ENCODE data around the gene ASCC3.

ASCC3 gene

DNA sequence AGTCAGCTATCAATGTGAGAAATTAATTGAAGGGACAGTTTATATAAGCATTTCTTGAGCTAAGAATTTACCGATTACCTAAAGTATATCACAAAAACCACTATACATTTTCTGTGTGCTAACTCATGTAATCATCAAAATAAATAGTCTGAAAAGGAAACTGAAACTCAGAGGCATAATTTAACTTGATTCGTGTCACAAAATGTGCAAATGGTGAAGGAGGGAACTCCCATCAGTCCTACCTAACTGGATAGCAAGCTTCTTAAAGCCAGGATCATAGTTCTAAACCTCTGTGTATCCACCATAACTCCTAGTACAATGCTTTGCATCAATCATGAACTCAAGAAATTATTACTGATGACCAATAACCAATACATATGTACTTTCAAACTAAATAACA, 91.0 kb downstream of the ASCC3 start:
- no peak for TF ChIP-seq NFRKB (IDR thresholded peaks at IDR 0.05)
- TF ChIP-seq FOXA1 (IDR thresholded peaks at IDR 0.05) = no peak
- DNase-seq (ENCODE audit: extremely low spot score) = no peak
- ChIA-PET CTCF (no interaction called here), POLR2A (no interaction called here)

DNA sequence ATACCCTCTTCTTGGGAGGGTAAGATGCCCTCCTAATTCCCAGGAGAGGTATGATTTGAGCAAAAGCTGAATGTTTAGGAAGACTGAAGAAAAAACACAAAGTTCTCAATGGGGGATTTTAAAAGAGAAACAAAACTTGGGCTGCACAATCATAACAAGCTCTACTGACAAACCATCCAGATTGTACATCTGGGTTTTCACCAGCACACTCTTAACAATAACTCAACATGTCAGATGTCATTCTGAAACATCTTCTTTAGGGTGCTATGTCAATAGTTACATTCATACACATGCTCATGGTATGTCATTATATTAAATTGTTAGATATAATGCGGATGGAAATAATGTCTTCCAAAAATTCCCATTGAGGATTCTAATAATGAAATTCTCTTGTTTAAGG, 95.1 kb downstream of the ASCC3 start:
- ChIA-PET CTCF (interaction anchor here (0.6 kb wide), 1 partner anchor 10 kb away, joined by 4 read pairs; no protein-coding TSS in a partner anchor), POLR2A (no interaction called here)
- no peak for TF ChIP-seq ARNT (IDR thresholded peaks at IDR 0.05)
- DNase-seq (ENCODE audit: extremely low spot score) = no peak

DNA sequence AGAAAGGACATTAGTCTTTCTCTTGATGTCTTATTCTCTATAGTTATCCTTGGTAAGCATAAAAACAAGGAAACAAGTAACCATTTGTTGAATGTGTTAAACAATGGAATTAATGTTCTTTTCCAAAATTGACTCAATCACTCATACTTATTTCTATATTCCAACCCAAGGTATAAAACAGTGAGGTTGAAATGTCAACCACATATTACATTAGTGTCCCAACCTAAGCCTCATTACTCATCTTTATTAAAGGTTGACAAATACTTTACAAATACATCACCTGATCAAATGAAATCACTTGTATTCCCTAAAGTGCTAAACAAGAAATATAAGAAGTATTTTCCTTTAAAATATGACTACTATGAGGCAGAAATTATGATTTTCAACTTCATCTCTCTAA, 100.5 kb downstream of the ASCC3 start:
- POLR2A ChIA-PET = no interaction called here
- CTCF ChIA-PET = no interaction called here
- TF ChIP-seq CTBP1 (IDR thresholded peaks at IDR 0.05; ENCODE audit: borderline replicate concordance) (no peak), BHLHE40 (IDR thresholded peaks at IDR 0.05; ENCODE audit: borderline replicate concordance) (no peak), SUZ12 (IDR thresholded peaks at IDR 0.05) (no peak), LEF1 (IDR thresholded peaks at IDR 0.05; ENCODE audit: borderline replicate concordance) (no peak), ELF4 (IDR thresholded peaks at IDR 0.05) (no peak), ARNT (IDR thresholded peaks at IDR 0.05) (no peak)
- DNase-seq (ENCODE audit: extremely low spot score) = no peak

DNA sequence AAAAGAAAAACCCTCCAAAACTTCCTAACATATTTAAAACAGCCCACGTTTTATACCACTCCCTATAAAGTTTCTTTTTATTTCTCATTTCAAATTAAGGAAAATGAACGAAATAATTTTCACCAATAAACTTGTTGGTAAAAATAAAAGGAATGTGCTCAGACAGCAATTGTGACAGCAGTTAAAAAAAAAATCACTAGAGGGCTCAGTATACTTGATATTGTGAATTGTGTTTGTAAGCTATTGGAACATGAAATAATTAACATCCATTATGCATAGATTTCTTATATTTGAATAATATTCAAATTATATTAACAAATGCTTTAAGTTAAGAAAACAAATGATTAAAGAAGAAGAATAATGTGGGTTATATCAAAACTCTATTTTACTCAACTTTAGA, 105.5 kb downstream of the ASCC3 start:
- CTCF ChIA-PET = no interaction called here
- DNase-seq (ENCODE audit: extremely low spot score) = no peak
- TF ChIP-seq HDGF (IDR thresholded peaks at IDR 0.05; ENCODE audit: borderline replicate concordance) = no peak
- no peak for TF ChIP-seq L3MBTL2 (conservative IDR thresholded peaks at IDR 0.05)
- TF ChIP-seq ELF4 (IDR thresholded peaks at IDR 0.05) = no peak
- no peak for TF ChIP-seq SP1 (IDR thresholded peaks at IDR 0.05)
- no peak for TF ChIP-seq FOXA1 (IDR thresholded peaks at IDR 0.05)
- TF ChIP-seq TARDBP (IDR thresholded peaks at IDR 0.05) = no peak
- no peak for TF ChIP-seq BHLHE40 (IDR thresholded peaks at IDR 0.05; ENCODE audit: borderline replicate concordance)
- TF ChIP-seq ZNF384 (IDR thresholded peaks at IDR 0.05) = no peak
- no peak for TF ChIP-seq CTBP1 (IDR thresholded peaks at IDR 0.05; ENCODE audit: borderline replicate concordance)
- POLR2A ChIA-PET = no interaction called here

DNA sequence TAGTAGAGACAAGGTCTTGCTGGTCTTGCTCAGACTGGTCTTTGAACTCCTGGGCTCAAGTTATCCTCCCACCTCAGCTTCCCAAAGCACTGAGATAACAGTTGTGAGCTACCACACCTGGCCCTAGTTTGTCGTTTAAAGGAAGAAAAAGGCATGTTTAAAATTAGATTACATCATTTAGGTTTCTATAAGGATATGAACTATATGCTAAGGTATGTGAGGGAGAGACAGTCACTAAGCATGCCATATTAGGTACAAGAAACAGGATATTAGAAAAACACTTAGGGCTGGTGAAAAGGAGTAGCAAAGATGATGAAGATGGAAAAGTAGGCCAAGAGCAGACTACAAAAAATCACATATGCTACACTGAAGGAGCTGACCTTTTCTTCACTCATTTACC, 106.4 kb downstream of the ASCC3 start:
- ChIA-PET CTCF (no interaction called here), POLR2A (no interaction called here)
- no peak for DNase-seq (ENCODE audit: extremely low spot score)
- no peak for TF ChIP-seq BHLHE40 (IDR thresholded peaks at IDR 0.05; ENCODE audit: borderline replicate concordance)
- no peak for TF ChIP-seq CTBP1 (IDR thresholded peaks at IDR 0.05; ENCODE audit: borderline replicate concordance)
- TF ChIP-seq, protein P1, sequence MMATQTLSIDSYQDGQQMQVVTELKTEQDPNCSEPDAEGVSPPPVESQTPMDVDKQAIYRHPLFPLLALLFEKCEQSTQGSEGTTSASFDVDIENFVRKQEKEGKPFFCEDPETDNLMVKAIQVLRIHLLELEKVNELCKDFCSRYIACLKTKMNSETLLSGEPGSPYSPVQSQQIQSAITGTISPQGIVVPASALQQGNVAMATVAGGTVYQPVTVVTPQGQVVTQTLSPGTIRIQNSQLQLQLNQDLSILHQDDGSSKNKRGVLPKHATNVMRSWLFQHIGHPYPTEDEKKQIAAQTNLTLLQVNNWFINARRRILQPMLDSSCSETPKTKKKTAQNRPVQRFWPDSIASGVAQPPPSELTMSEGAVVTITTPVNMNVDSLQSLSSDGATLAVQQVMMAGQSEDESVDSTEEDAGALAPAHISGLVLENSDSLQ (IDR thresholded peaks at IDR 0.05) = no peak
- TF ChIP-seq L3MBTL2 (conservative IDR thresholded peaks at IDR 0.05) = no peak
- no peak for TF ChIP-seq TARDBP (IDR thresholded peaks at IDR 0.05)
- TF ChIP-seq FOXA1 (IDR thresholded peaks at IDR 0.05) = no peak
- TF ChIP-seq LEF1 (IDR thresholded peaks at IDR 0.05; ENCODE audit: borderline replicate concordance) = no peak
- TF ChIP-seq FOXM1 (IDR thresholded peaks at IDR 0.05; ENCODE audit: borderline replicate concordance) = no peak
- no peak for TF ChIP-seq ARNT (IDR thresholded peaks at IDR 0.05)
- TF ChIP-seq ELF4 (IDR thresholded peaks at IDR 0.05) = no peak
- TF ChIP-seq FOXK2 (IDR thresholded peaks at IDR 0.05) = no peak
- TF ChIP-seq NFRKB (IDR thresholded peaks at IDR 0.05) = no peak
- TF ChIP-seq SP1 (IDR thresholded peaks at IDR 0.05) = no peak
- TF ChIP-seq SUZ12 (IDR thresholded peaks at IDR 0.05) = no peak
- no peak for TF ChIP-seq HDGF (IDR thresholded peaks at IDR 0.05; ENCODE audit: borderline replicate concordance)

DNA sequence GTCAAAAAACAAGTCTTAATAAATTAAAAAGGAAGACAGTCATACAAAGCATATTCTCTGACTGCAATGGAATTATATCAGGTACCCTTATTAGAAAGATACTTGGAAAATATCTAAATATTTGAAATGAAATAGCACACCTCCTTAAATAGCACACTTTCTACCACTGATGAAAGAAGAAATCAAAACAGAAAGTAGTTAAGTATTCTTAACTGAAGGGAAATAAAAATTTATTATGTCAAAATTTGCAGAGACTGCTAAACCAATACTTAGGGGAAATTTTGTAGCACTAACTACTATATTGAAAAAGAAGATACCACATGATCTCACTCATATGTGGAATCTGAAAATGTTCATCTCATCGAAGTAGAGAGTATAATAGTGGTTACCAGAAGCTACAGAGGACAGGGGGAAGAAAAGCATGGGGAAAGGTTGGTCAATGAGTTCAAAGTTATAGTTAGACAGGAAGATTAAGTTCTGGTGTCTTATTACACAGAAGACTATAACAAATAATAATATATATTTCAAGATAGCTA, 112.2 kb downstream of the ASCC3 start:
- POLR2A ChIA-PET = no interaction called here
- TF ChIP-seq FOXK2 (IDR thresholded peaks at IDR 0.05) (no peak), ELF4 (IDR thresholded peaks at IDR 0.05) (no peak), CTBP1 (IDR thresholded peaks at IDR 0.05; ENCODE audit: borderline replicate concordance) (no peak), LEF1 (IDR thresholded peaks at IDR 0.05; ENCODE audit: borderline replicate concordance) (no peak), SP1 (IDR thresholded peaks at IDR 0.05) (no peak), ARNT (IDR thresholded peaks at IDR 0.05) (no peak), TARDBP (IDR thresholded peaks at IDR 0.05) (no peak)
- TF ChIP-seq, protein P1 (IDR thresholded peaks at IDR 0.05) = no peak

DNA sequence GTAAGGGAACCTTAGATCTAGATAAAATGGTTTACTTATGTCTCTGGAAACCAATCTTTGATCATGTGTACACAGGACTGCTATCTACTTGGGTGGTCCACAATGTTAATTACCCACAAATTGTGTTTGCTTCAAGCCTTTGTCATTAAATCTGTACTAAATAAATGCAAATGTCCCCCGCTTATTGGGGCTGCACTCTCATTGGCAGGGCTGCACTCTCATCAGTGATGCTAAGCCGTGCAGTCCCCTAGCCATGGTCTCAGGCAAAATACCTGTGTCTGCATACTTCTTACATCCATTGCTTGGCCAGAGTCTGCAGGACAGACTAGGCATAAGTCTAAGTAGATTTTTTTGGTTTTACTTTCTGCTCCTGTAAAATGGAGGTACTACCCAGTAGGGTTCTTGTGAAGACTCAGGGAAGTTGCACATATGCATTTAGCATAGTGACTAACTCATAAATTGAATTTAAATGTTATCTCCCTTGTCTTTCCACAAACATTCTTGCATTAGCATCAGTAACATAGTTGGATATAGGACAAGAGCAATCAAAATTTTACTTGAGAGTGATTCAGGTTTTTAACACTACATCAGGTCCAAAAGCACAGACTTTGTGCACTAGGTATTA, 117.4 kb downstream of the ASCC3 start:
- no peak for DNase-seq (ENCODE audit: extremely low spot score)
- CTCF ChIA-PET = no interaction called here
- no peak for TF ChIP-seq TARDBP (IDR thresholded peaks at IDR 0.05)
- no peak for TF ChIP-seq FOXM1 (IDR thresholded peaks at IDR 0.05; ENCODE audit: borderline replicate concordance)
- no peak for TF ChIP-seq ZNF384 (IDR thresholded peaks at IDR 0.05)
- no peak for TF ChIP-seq ELF4 (IDR thresholded peaks at IDR 0.05)
- TF ChIP-seq SUZ12 (IDR thresholded peaks at IDR 0.05) = no peak
- no peak for TF ChIP-seq ARNT (IDR thresholded peaks at IDR 0.05)
- no peak for TF ChIP-seq SP1 (IDR thresholded peaks at IDR 0.05)
- TF ChIP-seq FOXK2 (IDR thresholded peaks at IDR 0.05) = no peak
- no peak for TF ChIP-seq NFRKB (IDR thresholded peaks at IDR 0.05)
- TF ChIP-seq, protein P1 (IDR thresholded peaks at IDR 0.05) = no peak
- no peak for TF ChIP-seq HDGF (IDR thresholded peaks at IDR 0.05; ENCODE audit: borderline replicate concordance)
- TF ChIP-seq CTBP1 (IDR thresholded peaks at IDR 0.05; ENCODE audit: borderline replicate concordance) = no peak
- no peak for TF ChIP-seq BHLHE40 (IDR thresholded peaks at IDR 0.05; ENCODE audit: borderline replicate concordance)
- TF ChIP-seq L3MBTL2 (conservative IDR thresholded peaks at IDR 0.05) = no peak
- no peak for TF ChIP-seq FOXA1 (IDR thresholded peaks at IDR 0.05)
- no peak for TF ChIP-seq LEF1 (IDR thresholded peaks at IDR 0.05; ENCODE audit: borderline replicate concordance)
- POLR2A ChIA-PET = no interaction called here

More for the DNA sequence above, 112.2 kb downstream of the ASCC3 start:
- no peak for DNase-seq (ENCODE audit: extremely low spot score)
- CTCF ChIA-PET = no interaction called here

All from HEK293T (cell line).